HUDEP-2 (cell line): Measurements from ENCODE around the gene TMEM91.
"Not testable (repeated sequence)": the region's sequence is repeated elsewhere in the genome, so short reads cannot be mapped to it uniquely, and the experiment has no call there.

Experiments used
- DNase-seq, 76 experiments: peaks; one replicate each; lab custom pipeline; 2025; ENCODE audit not compliant: unreplicated experiment in 76 of 76; lab: John Stamatoyannopoulos, UW

TMEM91 gene

DNA sequence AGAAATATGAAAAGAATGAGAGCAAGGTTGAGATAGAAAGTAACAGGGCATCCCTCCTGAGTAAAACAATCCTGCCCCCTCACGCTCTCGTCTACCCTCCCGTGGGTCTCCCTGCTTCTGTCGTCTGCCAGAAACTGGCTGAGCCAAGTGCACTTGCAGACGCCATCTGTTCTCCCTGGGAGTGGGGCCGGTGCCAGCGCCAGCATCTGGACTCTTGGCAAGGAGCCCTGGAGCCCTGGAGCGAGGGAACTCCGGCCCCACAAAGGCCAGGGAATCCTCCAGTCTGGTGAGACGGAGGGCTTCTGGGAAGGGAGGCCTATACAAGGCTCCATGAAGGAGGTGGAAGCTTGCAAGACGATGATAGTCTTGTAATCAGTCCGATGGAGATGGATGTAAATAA, 2.3 kb upstream of the TMEM91 start:
- DNase-seq: no peak

DNA sequence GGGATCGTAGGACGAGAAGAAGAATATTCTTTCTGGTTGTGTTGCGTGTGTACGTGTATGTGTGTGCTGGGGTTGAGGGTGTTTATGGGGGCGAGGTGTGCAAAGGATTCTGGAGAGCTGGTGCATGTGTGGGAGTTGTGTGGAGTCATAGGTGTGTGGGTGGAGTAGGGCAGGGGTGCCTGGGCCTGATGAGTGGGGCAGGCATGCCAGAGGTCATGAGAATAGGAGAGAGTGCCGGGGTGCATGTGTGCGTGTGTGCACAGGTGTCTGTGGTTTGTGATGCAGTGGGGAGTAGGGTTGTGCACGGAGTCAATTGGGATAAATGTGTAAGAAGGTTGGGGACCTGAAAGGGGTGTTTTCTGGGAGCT, 649 bp downstream of the TMEM91 start:
- DNase-seq: no peak

DNA sequence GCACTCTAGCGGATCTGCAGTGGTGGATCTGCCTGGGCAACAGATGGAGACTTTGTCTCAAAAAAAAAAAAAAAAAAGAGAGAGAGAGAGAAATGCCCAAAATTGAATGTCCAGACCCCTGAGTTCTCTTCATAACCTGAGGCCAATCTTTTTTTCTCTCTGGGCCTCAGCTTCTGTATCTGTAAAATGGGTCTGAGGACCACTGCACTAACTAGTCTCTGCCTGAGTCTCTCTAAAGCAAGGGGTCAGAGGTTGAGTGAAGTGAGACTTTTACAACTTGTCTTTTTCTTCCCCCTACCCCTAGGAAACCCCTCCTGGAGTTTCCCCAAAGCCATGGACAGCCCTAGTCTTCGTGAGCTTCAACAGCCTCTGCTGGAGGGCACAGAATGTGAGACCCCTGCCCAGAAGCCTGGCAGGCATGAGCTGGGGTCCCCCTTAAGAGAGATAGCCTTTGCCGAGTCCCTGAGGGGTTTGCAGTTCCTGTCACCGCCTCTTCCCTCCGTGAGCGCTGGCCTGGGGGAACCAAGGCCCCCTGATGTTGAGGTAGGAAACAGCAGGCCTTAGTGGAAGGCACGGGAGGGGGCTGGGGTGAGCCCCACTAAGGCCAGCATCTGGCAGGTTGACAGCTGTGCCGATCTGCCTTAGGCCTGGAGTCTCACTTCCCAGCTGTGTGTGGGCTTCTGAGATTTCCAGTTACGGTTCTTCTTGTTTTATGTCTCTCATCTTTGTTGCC, 1.8 kb downstream of the TMEM91 start:
- DNase-seq: no peak

DNA sequence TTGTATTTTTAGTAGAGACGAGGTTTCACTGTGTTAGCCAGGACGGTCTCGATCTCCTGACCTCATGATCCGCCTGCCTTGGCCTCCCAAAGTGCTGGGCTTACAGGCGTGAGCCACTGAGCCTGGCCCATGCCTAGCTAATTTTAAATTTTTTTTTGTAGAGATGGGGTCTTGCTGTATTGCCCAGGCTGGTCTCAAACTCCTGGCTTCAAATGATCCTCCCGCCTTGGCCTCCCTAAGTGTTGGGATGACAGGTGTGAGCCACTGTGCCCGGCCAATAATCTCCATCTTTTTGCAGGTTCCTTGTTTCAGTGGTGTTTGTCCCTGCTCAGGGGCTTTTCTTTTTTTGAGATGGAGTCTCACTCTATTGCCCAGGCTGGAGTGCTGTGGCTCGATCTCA, 5.2 kb downstream of the TMEM91 start:
- not testable (repeated sequence) for DNase-seq

DNA sequence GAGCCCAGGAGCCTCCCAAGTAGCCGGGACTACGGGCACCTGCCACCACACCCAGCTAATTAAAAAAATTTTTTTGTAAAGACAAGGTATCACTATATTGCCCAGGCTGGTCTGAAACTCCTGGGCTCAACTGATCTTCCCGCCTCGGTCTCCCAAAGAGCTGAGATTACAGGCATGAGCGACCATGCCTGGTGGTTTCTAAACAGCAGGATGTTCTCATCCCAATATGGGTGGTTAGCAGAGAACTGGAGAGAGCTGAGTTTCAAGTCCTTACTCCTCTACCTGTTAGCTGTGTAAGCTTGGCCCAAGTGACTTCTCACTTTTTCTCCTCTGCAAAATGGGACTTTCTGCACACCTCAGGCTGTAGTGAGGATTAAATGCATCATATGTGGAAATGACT, 8.0 kb downstream of the TMEM91 start:
- no peak for DNase-seq

DNA sequence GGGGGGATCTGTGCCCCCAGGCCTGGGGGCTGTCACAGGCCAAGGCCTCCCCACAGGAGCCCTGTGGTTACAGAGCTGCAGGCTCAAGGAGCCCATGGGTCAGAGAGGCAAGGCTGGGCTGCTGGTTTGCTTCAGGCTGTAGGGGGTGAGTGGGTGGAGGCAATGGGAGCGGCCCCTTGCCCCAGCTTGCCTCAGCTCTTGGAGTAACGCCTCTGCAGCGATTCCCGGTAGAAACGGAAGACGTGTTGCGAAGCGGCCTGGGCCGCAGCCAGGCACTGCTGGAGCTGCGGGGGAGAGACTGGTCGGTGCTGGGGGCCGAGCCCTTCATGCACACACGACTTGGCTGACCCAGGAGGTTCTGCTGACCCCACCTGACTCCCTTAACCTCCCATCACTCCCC, 10.1 kb downstream of the TMEM91 start:
- no peak for DNase-seq

DNA sequence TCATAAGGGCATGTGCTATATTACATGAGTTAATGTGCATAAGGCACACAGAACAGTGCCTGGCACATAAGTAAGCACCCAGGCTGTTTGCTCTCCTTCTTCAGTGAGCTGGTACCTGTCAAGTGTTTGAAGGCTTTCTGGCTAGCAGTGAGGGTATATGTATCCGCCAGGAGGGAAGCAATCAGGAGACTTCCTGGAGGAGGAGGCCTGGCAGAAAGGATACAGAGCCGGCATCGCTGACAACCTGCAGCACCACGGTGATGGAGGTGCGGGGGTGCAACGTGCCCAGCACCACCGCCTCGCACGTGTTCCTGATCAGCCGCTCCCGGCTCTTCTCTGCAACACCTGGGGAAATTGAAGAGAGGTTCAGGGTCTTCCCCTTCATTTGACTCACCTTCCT, 15.3 kb downstream of the TMEM91 start:
- DNase-seq: no peak

DNA sequence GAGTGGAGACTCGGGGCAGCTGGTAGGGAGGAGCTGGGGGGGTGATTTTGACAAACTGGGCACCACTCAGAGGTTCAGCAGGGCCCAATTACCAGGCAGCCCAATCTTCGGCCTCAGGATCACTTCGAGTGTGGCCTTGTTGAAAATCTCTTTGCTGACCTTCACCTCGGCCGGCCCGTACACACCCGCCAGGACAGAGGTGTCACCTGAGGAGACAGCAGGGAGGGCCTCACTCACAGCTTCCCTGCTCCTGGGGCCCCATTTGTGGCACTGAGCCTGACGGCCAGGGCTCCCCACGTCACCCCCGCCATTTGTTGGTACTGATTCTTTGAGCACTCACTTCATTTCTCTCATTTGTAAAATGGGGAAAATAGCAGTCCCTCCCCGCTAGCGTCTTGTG, 16.4 kb downstream of the TMEM91 start:
- no peak for DNase-seq

DNA sequence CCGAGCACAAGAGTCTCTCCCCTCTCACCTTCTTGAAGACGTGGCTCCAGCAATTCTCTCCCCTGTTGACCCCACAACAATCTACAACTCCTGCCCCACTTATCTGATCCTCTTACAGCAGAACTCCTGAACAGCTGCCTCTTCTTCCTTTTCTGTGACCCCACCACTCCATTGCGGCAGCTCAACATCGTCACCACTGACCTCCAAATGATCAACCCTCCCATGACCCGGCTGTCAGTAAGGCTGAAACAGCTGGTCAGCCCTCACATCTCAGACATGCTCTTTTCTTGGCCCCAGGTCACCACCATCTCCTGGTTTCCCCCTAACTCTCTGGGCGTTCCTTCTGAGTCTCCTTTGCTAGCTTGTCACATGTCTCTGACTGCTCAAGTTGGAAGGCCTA, 19.0 kb downstream of the TMEM91 start:
- DNase-seq: no peak

DNA sequence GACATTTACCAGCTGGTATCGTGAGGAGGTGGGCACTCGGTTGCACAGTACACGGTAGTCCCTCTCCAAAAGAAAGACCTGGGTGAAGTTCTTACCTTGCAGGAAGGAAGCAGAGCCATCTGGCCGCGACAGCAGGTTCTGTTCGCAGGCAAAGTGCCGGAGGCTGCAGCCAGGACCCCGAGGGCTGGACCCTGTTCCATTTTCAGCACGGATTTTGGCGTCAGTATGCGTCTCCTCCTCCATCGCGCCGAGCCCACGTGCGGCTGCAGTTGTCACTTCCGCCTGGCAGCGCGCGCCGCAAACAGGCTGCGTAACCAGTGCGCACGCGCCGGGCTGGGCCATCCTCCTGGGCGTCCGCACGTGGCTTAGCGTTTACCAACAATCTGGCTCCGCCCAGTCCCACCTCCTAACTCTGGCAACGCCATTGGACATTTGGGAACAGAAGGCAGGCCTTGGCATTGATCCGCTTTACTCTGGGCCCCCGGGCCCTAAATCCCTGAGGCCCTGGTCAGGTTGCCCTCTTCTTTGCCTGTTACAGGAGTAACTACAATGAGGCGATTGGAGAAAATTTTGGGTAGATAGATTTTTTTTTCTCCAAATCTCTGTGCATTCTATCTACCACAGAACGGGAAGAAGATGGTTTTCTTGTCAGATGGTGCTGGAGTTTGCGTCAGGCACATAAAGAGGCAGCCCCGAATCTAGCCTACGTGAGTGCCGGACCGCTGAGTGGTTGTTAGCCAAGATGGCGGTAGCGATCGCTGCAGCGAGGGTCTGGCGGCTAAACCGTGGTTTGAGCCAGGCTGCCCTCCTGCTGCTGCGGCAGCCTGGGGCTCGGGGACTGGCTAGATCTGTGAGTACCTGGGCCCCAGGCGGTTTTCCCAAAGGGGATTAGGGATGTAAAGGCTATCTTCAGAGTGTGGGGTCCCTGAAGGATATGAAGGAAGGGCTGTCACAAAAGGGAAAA, 21.0 kb downstream of the TMEM91 start, which contains the start of the genes BCKDHA and EXOSC5:
BCKDHA (plus strand) TSS at position 733 of the 964 bp plus-strand sequence; CDS start at position 743, 10 bp downstream.
EXOSC5 (minus strand) TSS at position 274 of the 964 bp plus-strand sequence; CDS start at position 243, 31 bp downstream.
- peak; percentile 34 to 100 (median 100) for DNase-seq

DNA sequence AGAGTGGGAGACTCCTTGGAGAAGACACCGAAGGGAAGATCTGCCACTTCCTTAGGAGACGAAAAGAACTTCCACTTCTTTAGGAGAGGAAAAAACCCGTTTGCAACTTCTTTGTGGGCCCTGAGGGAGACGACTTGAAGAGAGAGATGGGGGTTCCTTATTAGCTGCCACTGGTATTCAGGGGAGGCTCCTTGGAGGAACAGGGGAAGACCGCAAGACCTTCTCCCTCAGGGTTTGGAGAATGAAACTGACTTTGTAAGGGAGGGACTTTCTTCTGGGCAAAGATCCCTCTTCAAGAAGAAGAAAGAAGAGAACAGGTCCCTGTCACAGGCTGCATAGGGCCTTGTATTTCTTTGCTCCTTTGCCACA, 21.7 kb downstream of the TMEM91 start:
- DNase-seq: peak in 2 of 76 experiments; percentile 36 to 41

DNA sequence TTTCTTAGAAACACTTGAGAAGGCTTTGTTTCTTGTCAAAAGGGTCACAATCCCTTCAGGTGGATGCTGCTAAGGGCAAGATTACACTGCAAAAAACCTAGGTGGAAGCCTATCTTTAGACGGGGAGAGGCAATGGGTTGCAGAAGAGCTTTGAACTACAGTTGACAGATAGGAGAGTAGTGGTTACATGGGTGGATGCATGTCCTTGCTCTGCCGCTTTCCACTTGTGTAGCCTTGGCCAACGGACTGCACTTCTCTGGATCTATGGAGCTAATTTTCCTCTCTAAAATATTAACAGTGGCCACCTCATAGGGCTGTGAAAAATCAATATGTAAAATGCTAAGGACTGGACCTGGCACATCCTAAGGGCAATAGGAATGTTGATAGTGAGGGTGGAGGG, 22.3 kb downstream of the TMEM91 start:
- peak in 14 of 76 experiments; percentile 6 to 43 (median 18) for DNase-seq

DNA sequence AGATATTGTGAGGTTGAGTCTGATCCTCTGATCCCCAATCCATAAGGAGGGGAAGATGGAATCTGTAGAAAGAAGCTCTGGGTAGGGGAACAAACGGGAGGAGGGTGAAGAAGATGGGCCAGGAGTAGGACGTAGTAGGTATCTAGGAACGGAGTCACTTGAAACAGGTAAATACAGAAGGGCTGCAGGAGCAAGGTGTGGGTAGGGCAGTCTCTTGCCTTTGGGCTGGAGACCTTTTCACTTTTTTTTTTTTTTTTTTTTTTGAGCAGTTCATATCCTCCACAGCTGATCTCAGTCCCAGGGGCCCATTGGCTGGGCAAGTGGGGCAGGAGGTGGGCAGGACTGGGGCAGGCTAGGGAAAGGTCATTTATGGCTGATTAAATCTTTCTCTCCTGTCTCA, 22.8 kb downstream of the TMEM91 start:
- DNase-seq: no peak

DNA sequence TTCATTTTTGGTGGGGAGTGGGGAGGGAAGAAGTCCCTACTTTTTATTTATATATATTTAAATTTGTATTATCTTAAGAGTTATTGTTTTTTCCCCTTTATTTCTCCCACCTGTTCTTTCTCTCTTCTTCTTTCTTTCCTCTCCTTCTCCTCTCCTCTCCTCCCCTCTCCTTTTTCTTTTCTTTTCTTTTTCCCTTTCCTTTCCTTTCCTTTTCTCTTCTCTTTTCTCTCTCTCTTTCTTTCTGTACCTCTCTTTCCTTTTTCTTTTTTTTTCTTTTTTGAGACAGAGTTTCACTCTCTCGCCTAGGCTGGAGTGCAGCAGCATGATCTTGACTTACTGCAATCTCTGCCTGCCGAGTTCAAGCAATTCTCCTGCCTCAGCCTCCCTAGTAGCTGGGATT, 23.2 kb downstream of the TMEM91 start:
- DNase-seq: no peak

DNA sequence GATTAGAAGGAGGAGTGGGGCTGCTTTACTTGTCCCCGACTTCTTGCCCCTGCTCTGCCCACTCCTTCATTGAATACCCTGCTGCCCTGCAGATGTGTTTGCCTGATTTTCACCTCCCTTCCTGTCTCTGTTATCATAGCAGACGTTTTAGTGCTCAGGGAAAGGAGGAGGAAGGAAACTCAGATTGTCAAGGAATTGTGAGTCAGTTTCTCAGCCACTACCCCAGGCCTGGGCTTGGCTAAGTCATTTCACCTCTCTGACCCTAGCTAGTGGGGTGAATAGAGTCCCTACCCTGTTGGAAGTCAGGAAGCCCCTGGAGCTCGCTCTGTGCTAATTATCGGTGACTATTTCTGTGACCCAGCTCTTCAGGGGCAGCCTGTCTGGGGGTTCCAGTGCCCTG, 25.1 kb downstream of the TMEM91 start:
- DNase-seq: no peak

DNA sequence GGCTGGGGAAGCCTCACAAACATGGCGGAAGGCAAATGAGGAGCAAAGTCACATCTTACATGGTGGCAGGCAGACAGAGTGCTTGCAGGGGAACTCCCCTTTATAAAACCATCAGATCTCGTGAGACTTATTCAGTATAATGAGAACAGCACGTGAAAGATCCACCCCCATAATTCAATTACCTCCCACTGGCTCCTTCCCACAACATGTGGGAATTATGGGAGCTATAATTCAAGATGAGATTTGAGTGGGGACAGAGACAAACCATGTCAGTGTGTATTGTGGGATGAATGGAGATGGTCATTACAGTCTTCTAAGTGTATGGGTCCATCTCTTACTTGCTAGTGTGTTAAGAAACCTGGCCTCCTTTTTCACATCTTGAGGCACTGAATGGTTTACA, 25.7 kb downstream of the TMEM91 start:
- DNase-seq: no peak

DNA sequence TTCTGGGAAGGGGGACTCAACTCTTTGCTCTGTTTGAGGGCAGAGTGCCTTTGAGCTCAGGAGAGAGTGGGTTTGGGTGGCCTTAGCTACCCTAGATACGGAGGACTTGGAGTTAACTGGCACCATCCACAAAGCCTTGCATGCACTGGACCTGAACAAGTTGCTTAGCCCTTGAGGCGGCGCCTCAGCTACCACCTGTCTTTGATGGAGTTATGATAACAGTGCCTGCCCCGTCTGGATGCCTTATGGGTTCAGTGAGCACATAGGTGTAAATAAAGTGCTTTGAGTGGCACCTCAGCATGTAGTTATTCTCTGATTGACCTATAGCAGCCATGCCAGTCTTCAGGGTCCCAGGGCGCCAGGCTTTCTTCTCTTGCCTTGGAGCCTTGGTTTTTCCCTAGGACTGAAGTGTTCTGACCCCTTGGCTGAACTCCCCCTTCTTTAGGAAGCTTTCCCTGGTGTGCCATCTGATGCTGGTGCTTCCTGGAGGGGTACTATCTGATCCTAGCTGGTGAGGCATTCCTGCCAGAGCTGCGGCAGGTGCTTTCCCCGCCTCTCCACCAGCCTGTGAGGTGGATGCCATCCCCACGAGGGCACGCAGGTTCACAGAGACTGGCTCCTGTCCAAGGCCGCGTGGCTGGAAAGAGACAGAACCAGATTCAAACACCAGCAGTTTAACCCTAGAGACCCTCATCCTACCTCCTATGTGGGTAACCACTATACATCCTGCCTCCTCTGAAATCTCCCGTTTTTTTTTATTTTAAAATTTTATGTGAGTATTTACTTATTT, 27.0 kb downstream of the TMEM91 start:
- DNase-seq: no peak

DNA sequence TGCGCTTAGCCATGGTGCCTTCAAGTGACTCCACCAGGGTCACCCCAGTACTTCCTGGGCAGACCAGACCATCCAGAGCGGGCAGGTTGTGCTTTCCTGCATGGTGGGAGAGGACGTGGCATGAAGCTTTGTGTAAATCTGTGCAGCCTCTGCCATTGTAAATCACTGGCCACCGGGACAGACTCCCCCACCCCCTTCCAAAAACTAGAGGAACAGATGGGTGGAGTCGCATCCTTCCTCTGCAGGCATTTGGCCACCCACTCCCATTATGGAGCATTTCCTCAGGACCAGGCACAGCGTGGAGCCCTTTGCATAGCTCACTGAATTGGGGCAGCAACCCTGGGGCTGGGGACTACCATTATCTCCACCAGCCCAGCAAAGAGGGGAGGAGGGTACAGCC, 29.4 kb downstream of the TMEM91 start:
- no peak for DNase-seq

DNA sequence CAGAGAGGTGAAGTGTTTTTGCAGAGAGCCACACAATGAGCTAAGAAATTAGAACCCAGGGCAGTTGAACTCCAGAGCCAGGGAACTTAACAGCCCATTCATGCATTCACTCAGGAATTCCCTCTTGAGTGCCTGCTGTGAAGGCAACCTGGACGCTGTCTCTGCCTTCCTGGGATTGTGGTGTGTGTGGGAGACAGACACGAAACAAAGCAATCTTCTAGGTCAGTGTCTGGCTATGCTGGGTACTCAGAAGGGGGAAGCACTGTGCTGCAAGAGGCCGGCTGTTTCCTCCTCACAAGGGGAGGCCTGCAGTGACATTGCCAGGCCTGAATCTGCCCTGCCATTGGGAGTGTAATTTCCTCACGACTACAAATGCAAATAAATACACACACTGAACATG, 30.9 kb downstream of the TMEM91 start:
- no peak for DNase-seq

DNA sequence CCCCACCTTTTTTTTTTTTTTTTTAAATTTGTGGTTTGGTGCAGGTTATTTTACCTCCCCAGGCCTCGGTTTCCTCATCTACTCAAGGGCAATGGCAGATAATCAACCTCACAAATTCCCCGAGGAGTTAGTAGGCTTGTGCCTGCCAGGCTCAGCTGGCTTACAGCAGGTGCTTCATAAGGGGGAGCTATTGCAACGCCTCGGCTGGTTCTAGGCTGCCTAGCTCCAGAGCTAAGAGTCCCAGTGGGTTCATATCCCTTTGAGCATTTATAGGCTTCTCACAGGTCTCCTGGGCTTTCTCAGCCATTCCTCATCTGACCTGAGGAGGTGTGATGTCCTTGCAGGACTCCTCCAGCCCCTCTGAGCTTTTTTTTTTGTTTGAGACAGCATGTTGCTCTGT, 31.9 kb downstream of the TMEM91 start:
- peak in 1 of 76 experiments; percentile 11 for DNase-seq

DNA sequence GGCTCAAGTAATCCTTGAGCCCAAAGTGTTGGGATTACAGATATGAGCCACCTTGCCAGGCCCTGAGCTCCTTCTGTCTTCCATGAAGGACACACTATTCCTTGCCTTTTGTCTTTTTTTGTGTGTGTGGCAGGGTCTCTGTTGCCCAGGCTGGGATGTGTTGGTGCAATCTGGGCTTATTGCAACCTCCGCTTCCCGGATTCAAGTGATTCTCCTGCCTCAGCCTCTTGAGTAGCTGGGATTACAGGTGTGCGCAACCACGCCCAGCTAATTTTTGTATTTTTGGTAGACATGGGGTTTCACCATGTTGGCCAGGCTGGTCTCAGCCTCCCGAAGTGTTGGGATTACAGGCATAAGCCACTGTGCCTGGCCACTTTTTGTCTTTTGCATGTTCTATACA, 32.5 kb downstream of the TMEM91 start:
- not testable (repeated sequence) for DNase-seq
